PFSK-1 (cell line): Measurements from ENCODE around the gene GPR21.

Experiments
- FOXP2 ChIP-seq: optimal IDR thresholded peaks from 2 replicates; pipeline ENCODE3; 2011; ENCODE audit warnings: borderline replicate concordance, control low read depth, inconsistent platforms; ENCODE audit not compliant: insufficient read depth; ENCODE audit errors: extremely low read length, extremely low read depth
- POLR2AphosphoS5 ChIP-seq: IDR thresholded peaks from 2 replicates; pipeline ENCODE4 v1.6.1; 2012; ENCODE audit warnings: low read depth, mild to moderate bottlenecking, control low read depth, low read length, moderate library complexity
- SIN3A ChIP-seq: IDR thresholded peaks from 2 replicates; pipeline ENCODE4 v1.6.1; 2012; ENCODE audit warnings: mild to moderate bottlenecking, low read length, moderate library complexity, borderline replicate concordance; ENCODE audit not compliant: insufficient read depth
- TAF1 ChIP-seq: IDR thresholded peaks from 2 replicates; pipeline ENCODE4 v1.6.1; 2012; ENCODE audit warnings: low read length, control low read depth, borderline replicate concordance; ENCODE audit not compliant: insufficient read depth
- TF ChIP-seq, protein P1 (sequence below), 2 experiments: IDR thresholded peaks; 2 replicates each; pipeline versions ENCODE4 v1.6.1 to v1.8.0; 2011 to 2012; ENCODE audit warnings: low read depth in 2 of 2, low read length in 2 of 2, control low read depth in 1 of 2, inconsistent platforms in 1 of 2, mild to moderate bottlenecking in 1 of 2, moderate library complexity in 1 of 2; ENCODE audit not compliant: insufficient read depth in 1 of 2

The GPR21 gene

DNA sequence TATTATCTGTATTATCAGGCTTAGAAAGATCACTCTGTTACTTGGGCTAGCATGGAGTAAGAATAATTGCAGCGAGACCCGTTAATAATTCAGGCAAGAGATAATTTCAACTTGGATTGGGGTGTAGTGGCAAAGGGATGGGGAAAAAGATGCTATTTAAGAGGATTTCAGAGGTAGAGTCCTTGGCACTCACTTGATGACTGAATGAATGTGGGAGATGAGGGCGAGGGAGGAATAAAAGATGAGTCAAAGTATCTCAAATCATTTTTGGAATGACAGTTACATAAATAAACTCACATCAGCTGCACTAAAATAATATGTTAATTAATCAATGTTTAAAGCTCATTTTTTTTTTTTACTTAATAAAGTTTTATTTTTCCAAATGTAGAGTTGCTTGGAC, 4.5 kb upstream of the GPR21 start:
- TF ChIP-seq FOXP2: no peak
- TF ChIP-seq, protein P1, sequence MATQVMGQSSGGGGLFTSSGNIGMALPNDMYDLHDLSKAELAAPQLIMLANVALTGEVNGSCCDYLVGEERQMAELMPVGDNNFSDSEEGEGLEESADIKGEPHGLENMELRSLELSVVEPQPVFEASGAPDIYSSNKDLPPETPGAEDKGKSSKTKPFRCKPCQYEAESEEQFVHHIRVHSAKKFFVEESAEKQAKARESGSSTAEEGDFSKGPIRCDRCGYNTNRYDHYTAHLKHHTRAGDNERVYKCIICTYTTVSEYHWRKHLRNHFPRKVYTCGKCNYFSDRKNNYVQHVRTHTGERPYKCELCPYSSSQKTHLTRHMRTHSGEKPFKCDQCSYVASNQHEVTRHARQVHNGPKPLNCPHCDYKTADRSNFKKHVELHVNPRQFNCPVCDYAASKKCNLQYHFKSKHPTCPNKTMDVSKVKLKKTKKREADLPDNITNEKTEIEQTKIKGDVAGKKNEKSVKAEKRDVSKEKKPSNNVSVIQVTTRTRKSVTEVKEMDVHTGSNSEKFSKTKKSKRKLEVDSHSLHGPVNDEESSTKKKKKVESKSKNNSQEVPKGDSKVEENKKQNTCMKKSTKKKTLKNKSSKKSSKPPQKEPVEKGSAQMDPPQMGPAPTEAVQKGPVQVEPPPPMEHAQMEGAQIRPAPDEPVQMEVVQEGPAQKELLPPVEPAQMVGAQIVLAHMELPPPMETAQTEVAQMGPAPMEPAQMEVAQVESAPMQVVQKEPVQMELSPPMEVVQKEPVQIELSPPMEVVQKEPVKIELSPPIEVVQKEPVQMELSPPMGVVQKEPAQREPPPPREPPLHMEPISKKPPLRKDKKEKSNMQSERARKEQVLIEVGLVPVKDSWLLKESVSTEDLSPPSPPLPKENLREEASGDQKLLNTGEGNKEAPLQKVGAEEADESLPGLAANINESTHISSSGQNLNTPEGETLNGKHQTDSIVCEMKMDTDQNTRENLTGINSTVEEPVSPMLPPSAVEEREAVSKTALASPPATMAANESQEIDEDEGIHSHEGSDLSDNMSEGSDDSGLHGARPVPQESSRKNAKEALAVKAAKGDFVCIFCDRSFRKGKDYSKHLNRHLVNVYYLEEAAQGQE (IDR thresholded peaks at IDR 0.05; ENCODE audit: insufficient read depth in 1 of 2, low read depth in 2 of 2, low read length in 2 of 2): no peak
- TF ChIP-seq POLR2AphosphoS5: no peak
- TF ChIP-seq TAF1: no peak
- TF ChIP-seq SIN3A: no peak

DNA sequence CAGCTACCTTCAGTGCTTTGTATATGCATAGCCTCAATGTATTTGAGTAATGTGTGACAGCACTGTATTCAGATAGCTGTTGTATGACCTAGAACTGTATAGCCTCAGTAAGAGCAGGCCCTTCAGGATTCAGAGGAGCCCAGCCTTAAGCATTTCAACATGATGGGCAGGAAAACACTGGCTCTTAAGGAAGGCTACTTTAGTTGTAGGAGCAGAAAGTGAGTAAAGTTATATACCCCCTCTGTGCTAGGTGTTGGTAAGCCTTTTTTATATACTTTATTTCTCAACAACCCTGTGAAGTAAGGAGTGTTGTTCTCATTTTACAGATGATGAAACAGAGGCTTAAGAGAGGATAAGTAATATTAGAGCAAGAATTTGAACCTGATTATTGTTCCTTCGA, 1.5 kb upstream of the GPR21 start:
- TF ChIP-seq FOXP2 (no peak), POLR2AphosphoS5 (no peak), TAF1 (no peak), SIN3A (no peak)
- TF ChIP-seq, protein P1 (IDR thresholded peaks at IDR 0.05; ENCODE audit: insufficient read depth in 1 of 2, low read depth in 2 of 2, low read length in 2 of 2): no peak

DNA sequence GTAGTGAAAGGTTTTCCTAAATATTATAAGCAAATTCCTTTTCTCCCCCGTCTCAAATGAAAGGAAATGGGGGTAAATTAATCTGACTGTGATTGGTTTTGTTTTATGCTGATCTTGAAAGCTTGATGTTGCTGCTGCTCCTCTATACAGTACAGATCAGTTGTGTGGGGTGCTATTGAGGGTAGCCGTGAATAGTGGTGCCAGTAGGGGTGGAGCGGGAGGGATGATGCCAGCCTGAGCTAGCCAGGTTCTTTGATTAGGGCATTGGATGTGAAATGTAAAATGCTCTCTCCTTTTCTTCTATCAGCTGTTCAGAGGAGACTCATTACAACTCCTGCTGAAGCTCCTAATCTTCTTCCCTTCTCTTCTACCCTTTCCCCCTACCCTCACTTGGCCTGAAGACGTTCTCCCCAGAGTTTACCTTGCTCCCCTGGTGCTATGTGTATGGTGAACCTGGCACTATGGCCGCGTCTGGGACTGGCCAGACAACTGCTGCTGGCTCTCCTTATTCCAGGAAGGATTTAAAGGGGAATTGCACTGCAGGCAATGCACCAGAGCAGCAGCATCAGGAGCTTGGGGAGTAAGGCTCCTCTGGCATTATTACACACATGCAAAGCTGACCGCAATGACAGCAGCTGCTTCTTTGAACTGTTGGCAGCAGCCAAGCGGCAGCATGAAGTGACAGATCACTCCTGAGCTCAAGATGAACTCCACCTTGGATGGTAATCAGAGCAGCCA, 566 bp downstream of the GPR21 start:
- TF ChIP-seq, protein P1 (IDR thresholded peaks at IDR 0.05; ENCODE audit: insufficient read depth in 1 of 2, low read depth in 2 of 2, low read length in 2 of 2): no peak
- TF ChIP-seq POLR2AphosphoS5 (no peak), SIN3A (no peak), TAF1 (no peak), FOXP2 (no peak)

GRCh38 chr9:123034881-123035510, 1.5 kb downstream of the GPR21 start:
- no peak for TF ChIP-seq TAF1
- no peak for TF ChIP-seq FOXP2
- TF ChIP-seq POLR2AphosphoS5: no peak
- TF ChIP-seq SIN3A: no peak
- TF ChIP-seq, protein P1 (IDR thresholded peaks at IDR 0.05; ENCODE audit: insufficient read depth in 1 of 2, low read depth in 2 of 2, low read length in 2 of 2): no peak

DNA sequence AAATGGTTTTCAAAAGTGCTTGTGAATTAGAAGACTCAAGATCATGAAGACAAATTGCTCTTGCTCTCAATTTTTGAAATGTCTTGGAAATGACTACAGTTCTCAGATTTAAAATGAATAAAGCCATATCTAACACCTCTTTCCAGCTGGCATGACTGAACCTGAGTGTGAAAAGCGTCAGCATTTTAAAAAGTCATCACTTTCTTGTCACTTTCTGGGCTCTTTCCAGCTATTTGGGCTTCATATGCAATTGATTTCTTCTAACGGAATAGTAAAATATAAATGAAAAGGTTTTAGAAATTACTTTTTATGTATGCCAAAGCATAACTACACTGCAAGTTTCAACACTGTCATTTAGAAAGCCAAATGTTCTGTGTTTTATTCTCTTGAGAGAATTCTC, 2.3 kb downstream of the GPR21 start:
- TF ChIP-seq POLR2AphosphoS5 (no peak), FOXP2 (no peak), SIN3A (no peak), TAF1 (no peak)
- TF ChIP-seq, protein P1 (IDR thresholded peaks at IDR 0.05; ENCODE audit: insufficient read depth in 1 of 2, low read depth in 2 of 2, low read length in 2 of 2): no peak
